ENCODE data around the gene PTCSC3. TPM values are rescaled to one million over a fixed set of nuclear protein-coding genes. Genes with fewer than 3 reads are reported as not detected.

Gene PTCSC3
- total RNA-seq, 2 experiments from 2014 or later, result not detected

- intact Hi-C loops (cut with micrococcal nuclease; ENCODE audit: unreplicated experiment), result no loop called here
- TF ChIP-seq, protein P1, sequence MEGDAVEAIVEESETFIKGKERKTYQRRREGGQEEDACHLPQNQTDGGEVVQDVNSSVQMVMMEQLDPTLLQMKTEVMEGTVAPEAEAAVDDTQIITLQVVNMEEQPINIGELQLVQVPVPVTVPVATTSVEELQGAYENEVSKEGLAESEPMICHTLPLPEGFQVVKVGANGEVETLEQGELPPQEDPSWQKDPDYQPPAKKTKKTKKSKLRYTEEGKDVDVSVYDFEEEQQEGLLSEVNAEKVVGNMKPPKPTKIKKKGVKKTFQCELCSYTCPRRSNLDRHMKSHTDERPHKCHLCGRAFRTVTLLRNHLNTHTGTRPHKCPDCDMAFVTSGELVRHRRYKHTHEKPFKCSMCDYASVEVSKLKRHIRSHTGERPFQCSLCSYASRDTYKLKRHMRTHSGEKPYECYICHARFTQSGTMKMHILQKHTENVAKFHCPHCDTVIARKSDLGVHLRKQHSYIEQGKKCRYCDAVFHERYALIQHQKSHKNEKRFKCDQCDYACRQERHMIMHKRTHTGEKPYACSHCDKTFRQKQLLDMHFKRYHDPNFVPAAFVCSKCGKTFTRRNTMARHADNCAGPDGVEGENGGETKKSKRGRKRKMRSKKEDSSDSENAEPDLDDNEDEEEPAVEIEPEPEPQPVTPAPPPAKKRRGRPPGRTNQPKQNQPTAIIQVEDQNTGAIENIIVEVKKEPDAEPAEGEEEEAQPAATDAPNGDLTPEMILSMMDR (conservative IDR thresholded peaks at IDR 0.05; ENCODE audit: low read length), result no peak
- no peak for TF ChIP-seq EZH2phosphoT487 (IDR thresholded peaks at IDR 0.05; ENCODE audit: borderline replicate concordance, low read depth, low read length)
- Histone ChIP-seq H3K4me1 (ENCODE audit: insufficient read depth, low read length, poor library complexity, severe bottlenecking) (no peaks in the 10 kb centered on the region), H3K79me2 (ENCODE audit: insufficient read depth, low read depth, low read length) (no peaks in the 10 kb centered on the region), H3K9me2 (ENCODE audit: insufficient read depth, low read length) (no peaks in the 10 kb centered on the region), H3K36me3 (ENCODE audit: insufficient read depth, low read length) (no peaks in the 10 kb centered on the region), H3K9me3 (ENCODE audit: low read length) (no peaks in the 10 kb centered on the region), H2AFZ (ENCODE audit: low read length) (no peak overlapping the region), H3K4me2 (ENCODE audit: low read length) (no peak overlapping the region), H3K4me3 (ENCODE audit: low read depth, low read length, poor library complexity, severe bottlenecking) (no peak overlapping the region), H4K20me1 (ENCODE audit: insufficient read depth, low read length) (no peaks in the 10 kb centered on the region), H3K27ac (ENCODE audit: low read depth, low read length, poor library complexity, severe bottlenecking) (no peak overlapping the region)
- ChIA-PET CTCF (ENCODE audit: unreplicated experiment) (no interaction called here), POLR2A (no interaction called here)
- BruUV-seq (replicated peaks), result no TSS peak
- no peak for DNase-seq (ENCODE audit: low spot score)
These were observed 81.6 kb downstream of the PTCSC3 start for GRCh38 chr14:36094963-36095362.

- TF ChIP-seq, protein P1 (conservative IDR thresholded peaks at IDR 0.05; ENCODE audit: low read length), result no peak
- no peak for TF ChIP-seq EZH2phosphoT487 (IDR thresholded peaks at IDR 0.05; ENCODE audit: borderline replicate concordance, low read depth, low read length)
- POLR2A ChIA-PET, result interaction anchor here (0.7 to 1.1 kb wide), 2 partner anchors 25 to 295 kb away, joined by 3 read pairs; no protein-coding TSS in a partner anchor
- CTCF ChIA-PET (ENCODE audit: unreplicated experiment), result no interaction called here
- Histone ChIP-seq H3K27ac (ENCODE audit: low read depth, low read length, poor library complexity, severe bottlenecking) (no peak overlapping the region), H3K4me3 (ENCODE audit: low read depth, low read length, poor library complexity, severe bottlenecking) (no peak overlapping the region), H3K4me1 (ENCODE audit: insufficient read depth, low read length, poor library complexity, severe bottlenecking) (no peaks in the 10 kb centered on the region), H4K20me1 (ENCODE audit: insufficient read depth, low read length) (no peaks in the 10 kb centered on the region), H2AFZ (ENCODE audit: low read length) (no peak overlapping the region), H3K9me2 (ENCODE audit: insufficient read depth, low read length) (no peaks in the 10 kb centered on the region), H3K36me3 (ENCODE audit: insufficient read depth, low read length) (no peaks in the 10 kb centered on the region), H3K79me2 (ENCODE audit: insufficient read depth, low read depth, low read length) (no peaks in the 10 kb centered on the region), H3K4me2 (ENCODE audit: low read length) (no peak overlapping the region), H3K9me3 (ENCODE audit: low read length) (no peaks in the 10 kb centered on the region)
- BruUV-seq (replicated peaks), result no TSS peak
- DNase-seq (ENCODE audit: low spot score), result no peak
- intact Hi-C loops (cut with micrococcal nuclease; ENCODE audit: unreplicated experiment), result no loop called here
These were observed 85.4 kb downstream of the PTCSC3 start for GRCh38 chr14:36091096-36091495.

DNA sequence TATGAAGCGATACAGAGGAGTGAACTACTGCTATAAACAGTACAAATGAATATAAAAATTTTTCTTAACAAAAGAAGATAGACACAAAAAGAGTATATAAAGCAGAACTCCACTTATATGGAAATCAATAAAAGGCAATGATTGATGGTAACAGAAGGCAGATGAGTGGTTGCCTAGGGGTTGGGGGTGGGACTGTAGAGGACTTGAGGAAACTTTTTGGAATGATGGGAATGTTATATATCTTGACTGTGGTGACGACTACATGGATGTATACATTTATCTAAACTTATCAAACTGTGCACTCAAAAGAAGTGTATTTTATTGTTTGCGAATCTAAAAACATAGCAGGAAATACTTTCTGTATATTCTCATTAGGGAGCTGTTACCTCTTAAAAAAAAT lies 89.1 kb downstream of the PTCSC3 start:
- Histone ChIP-seq H3K9me2 (ENCODE audit: insufficient read depth, low read length) (no peaks in the 10 kb centered on the region), H4K20me1 (ENCODE audit: insufficient read depth, low read length) (no peaks in the 10 kb centered on the region), H3K4me1 (ENCODE audit: insufficient read depth, low read length, poor library complexity, severe bottlenecking) (no peaks in the 10 kb centered on the region), H2AFZ (ENCODE audit: low read length) (no peak overlapping the region), H3K4me2 (ENCODE audit: low read length) (no peak overlapping the region), H3K27ac (ENCODE audit: low read depth, low read length, poor library complexity, severe bottlenecking) (no peak overlapping the region), H3K4me3 (ENCODE audit: low read depth, low read length, poor library complexity, severe bottlenecking) (no peak overlapping the region), H3K79me2 (ENCODE audit: insufficient read depth, low read depth, low read length) (no peaks in the 10 kb centered on the region), H3K9me3 (ENCODE audit: low read length) (no peaks in the 10 kb centered on the region), H3K36me3 (ENCODE audit: insufficient read depth, low read length) (no peaks in the 10 kb centered on the region)
- no TSS peak for BruUV-seq (replicated peaks)
- no peak for DNase-seq (ENCODE audit: low spot score)
- ChIA-PET CTCF (ENCODE audit: unreplicated experiment) (no interaction called here), POLR2A (interaction anchor here (0.6 kb wide), 1 partner anchor 623 kb away, joined by 3 read pairs; no protein-coding TSS in a partner anchor)
- TF ChIP-seq EZH2phosphoT487 (IDR thresholded peaks at IDR 0.05; ENCODE audit: borderline replicate concordance, low read depth, low read length), result no peak
- TF ChIP-seq, protein P1 (conservative IDR thresholded peaks at IDR 0.05; ENCODE audit: low read length), result no peak
- intact Hi-C loops (cut with micrococcal nuclease; ENCODE audit: unreplicated experiment), result no loop called here

Measured in OCI-LY7 (cell line).